Dendritic cell treated with granulocyte-macrophage colony-stimulating factor and Interleukin-4, amounts not matched to agents 40 ng/mL and 50 ng/mL, for 4 days (primary cell): Measurements from ENCODE around the gene FN3K.

Experiments used
- H3K27ac Mint-ChIP-seq: one replicate; pipeline ENCODE4 v1.8.0; 2022; ENCODE audit warnings: mild to moderate bottlenecking, mixed read lengths
- H3K27me3 Mint-ChIP-seq: one replicate; pipeline ENCODE4 v1.8.0; 2022; ENCODE audit warnings: mild to moderate bottlenecking, mixed read lengths
- H3K36me3 Mint-ChIP-seq: one replicate; pipeline ENCODE4 v1.8.0; 2022; ENCODE audit warnings: low read depth, mixed read lengths
- H3K4me1 Mint-ChIP-seq: one replicate; pipeline ENCODE4 v1.8.0; 2022; ENCODE audit warnings: low read depth, mixed read lengths
- H3K4me3 Mint-ChIP-seq: one replicate; pipeline ENCODE4 v1.8.0; 2022; ENCODE audit warnings: mild to moderate bottlenecking, moderate library complexity, mixed read lengths
- H3K9me3 Mint-ChIP-seq: one replicate; pipeline ENCODE4 v1.8.0; 2022; ENCODE audit warnings: mixed read lengths
- intact Hi-C: fragments of 100-400 bp; cut with micrococcal nuclease; formaldehyde crosslinking; loops from one replicate; pipeline ENCODE4 v1.15.0; 2022

Gene FN3K

DNA sequence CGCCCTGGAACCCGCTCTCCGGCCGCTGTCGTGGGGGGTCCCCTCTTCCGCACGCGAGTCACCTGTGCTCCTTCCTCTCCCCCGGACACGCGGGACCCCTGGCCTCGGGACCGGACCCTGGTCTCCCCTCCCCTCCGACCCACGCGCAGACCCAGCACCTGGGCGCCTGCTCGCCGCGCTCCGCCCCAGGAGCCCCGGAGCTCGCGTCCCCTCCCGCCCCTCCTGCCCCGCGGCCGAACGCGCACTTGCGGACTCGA is 37.7 kb upstream of the FN3K start:
- intact Hi-C loops = no loop called here
- Mint-ChIP-seq H3K27me3 (peaks cover 41% of the 10 kb centered on the region), H3K27ac (no peak overlapping the region), H3K4me3 (peak overlapping the region; percentile 78), H3K9me3 (peaks cover 13% of the 10 kb centered on the region), H3K36me3 (no peaks in the 10 kb centered on the region), H3K4me1 (peaks cover 17% of the 10 kb centered on the region)

DNA sequence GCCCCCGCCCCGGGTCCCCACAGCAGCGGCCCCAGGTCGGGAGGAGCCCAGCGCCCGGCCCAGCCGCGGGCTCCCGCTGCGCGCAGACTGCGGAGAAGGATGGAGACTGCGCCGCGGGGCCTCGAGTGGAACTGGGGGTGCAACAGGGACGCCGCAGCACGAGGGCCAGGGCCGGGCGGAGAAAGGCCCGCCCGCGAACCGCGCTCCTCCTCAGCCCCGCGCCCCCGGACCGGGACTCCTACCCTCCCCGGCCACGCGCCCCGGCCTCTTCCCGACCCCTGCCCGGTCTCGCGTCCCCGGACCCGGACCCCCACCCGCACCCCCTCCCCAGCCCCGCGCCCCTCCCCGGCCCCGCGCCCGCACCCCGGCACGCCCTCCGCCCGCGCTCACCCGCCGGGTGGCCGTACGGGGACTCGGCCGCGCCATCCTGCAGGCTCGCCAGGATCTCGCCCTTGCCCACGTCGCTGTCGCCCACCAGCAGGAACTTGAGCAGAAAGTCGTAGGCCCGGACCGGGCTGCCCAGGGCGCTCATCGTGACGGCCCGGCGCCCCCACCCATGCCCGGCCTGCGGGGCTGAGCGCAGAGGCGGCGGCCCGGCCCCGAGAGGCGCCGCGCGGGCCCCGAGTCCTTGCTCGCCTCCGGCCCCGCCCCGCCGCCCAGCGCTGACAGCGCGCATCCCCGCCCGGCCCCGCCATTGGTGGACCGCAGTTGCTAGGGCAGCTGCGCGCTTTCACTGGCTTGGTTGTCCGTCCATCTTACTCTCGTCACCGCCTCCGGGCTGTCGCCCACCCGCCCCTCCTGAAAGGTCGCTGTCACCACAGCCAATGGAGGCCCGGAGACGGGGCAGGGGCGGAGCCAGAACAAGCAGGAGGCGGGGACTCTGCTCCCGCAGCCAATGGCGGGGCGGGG is 37.1 kb upstream of the FN3K start, which contains the start of gene RAB40B:
RAB40B (minus strand) TSS at position 634 of the 909 bp plus-strand sequence; CDS start at position 532, 102 bp downstream.
- peaks cover 41% of the 10 kb centered on the region for H3K27me3 Mint-ChIP-seq
- peak within 1 kb of the TSS; percentile 39 for H3K27ac Mint-ChIP-seq
- H3K4me3 Mint-ChIP-seq = peak within 1 kb of the TSS; percentile 78
- peaks cover 17% of the 10 kb centered on the region for H3K4me1 Mint-ChIP-seq
- intact Hi-C loops = no loop called here
- peaks cover 13% of the 10 kb centered on the region for H3K9me3 Mint-ChIP-seq
- no peaks in the 10 kb centered on the region for H3K36me3 Mint-ChIP-seq

- peaks cover 13% of the 10 kb centered on the region for H3K9me3 Mint-ChIP-seq
- intact Hi-C loops = no loop called here
- peak overlapping the region; percentile 78 for H3K4me3 Mint-ChIP-seq
- no peaks in the 10 kb centered on the region for H3K36me3 Mint-ChIP-seq
- H3K4me1 Mint-ChIP-seq = peaks cover 17% of the 10 kb centered on the region
- H3K27me3 Mint-ChIP-seq = peaks cover 43% of the 10 kb centered on the region
- peak overlapping the region; percentile 39 for H3K27ac Mint-ChIP-seq
Observed at GRCh38 chr17:82698974-82699442, 36.4 kb upstream of the FN3K start.

DNA sequence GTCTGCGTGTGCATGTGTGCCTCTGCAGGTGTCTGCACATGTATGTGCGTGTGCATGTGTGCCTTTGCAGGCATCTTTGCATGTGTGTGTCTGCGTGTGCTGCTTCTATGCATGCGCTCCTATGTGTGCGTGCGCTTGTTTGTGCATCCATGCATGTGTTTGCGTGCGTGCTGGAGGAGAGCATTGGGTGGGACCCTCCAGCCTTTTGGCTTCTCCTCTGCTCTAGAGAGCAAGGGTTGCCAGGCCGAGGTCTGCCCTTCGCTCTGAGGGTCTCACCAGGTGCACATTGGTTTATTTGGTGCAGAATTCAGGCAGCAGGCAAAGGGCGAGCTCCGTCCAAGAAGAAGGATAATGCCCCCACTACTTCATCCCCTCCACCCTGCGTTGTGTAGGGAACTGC is 35.9 kb upstream of the FN3K start:
- H3K4me1 Mint-ChIP-seq = peaks cover 17% of the 10 kb centered on the region
- intact Hi-C loops = no loop called here
- peaks cover 8% of the 10 kb centered on the region for H3K9me3 Mint-ChIP-seq
- H3K36me3 Mint-ChIP-seq = no peaks in the 10 kb centered on the region
- H3K4me3 Mint-ChIP-seq = peak overlapping the region; percentile 78
- peaks cover 41% of the 10 kb centered on the region for H3K27me3 Mint-ChIP-seq
- peak overlapping the region; percentile 39 for H3K27ac Mint-ChIP-seq

- intact Hi-C loops = no loop called here
- no peak overlapping the region for H3K4me3 Mint-ChIP-seq
- no peaks in the 10 kb centered on the region for H3K9me3 Mint-ChIP-seq
- H3K4me1 Mint-ChIP-seq = peaks cover 13% of the 10 kb centered on the region
- no peaks in the 10 kb centered on the region for H3K36me3 Mint-ChIP-seq
- H3K27ac Mint-ChIP-seq = no peak overlapping the region
- peaks cover 20% of the 10 kb centered on the region for H3K27me3 Mint-ChIP-seq
Observed at GRCh38 chr17:82702231-82702927, 33.0 kb upstream of the FN3K start.

GRCh38 chr17:82703036-82703745 is 32.2 kb upstream of the FN3K start:
- Mint-ChIP-seq H3K4me3 (no peak overlapping the region), H3K9me3 (no peaks in the 10 kb centered on the region), H3K36me3 (no peaks in the 10 kb centered on the region), H3K4me1 (peaks cover 18% of the 10 kb centered on the region), H3K27me3 (peaks cover 13% of the 10 kb centered on the region), H3K27ac (no peak overlapping the region)
- intact Hi-C loops = no loop called here

DNA sequence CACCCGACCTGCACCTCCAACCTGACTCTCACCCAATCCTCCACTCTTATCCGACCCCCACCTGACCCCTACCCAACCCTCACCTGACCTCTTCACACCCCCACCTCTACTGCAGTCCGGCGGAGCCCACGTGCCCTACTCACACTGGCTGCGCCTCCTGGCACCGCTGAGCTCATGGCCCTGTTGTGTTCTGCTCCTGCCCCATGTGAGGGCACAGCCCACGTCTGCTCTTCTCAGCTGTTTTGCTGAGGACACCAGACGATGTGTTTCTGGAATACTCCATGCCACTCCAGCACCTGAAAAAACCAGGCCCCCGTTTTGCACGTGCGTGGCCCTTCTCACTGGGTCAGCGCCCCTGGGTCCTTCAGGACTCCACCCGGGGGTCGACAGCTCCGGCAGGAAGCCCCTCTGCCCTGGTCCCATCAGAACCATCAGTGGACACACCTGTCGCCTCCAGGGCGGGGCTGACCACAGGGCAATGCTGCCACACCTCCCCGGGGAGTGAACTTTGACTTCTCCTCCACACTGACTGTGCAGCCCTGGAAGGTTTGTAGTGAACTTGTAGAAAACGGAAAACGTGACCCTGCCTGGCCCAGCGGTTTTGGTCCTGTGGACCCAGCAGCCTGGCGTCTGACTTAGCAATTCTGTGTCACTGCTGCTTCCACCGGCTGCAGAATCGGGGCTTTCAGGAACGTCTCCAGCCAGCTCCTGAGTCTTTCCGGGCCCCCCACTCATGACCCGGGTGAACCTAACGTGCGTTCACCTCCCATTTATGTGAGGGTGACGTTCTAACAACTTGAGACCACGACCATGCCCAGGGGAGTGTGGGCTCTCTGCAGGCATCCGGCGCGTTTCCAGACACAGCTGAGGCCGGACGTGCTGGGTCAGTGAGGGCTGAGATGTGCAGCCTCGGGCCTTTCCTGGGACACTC is 31.2 kb upstream of the FN3K start:
- intact Hi-C loops = no loop called here
- H3K27ac Mint-ChIP-seq = peak overlapping the region; percentile 12
- H3K4me1 Mint-ChIP-seq = peaks cover 15% of the 10 kb centered on the region
- no peaks in the 10 kb centered on the region for H3K36me3 Mint-ChIP-seq
- H3K27me3 Mint-ChIP-seq = peaks cover 11% of the 10 kb centered on the region
- no peak overlapping the region for H3K4me3 Mint-ChIP-seq
- H3K9me3 Mint-ChIP-seq = no peaks in the 10 kb centered on the region

- Mint-ChIP-seq H3K4me3 (no peak overlapping the region), H3K9me3 (no peaks in the 10 kb centered on the region), H3K4me1 (peaks cover 9% of the 10 kb centered on the region), H3K27me3 (peaks cover 5% of the 10 kb centered on the region), H3K36me3 (no peaks in the 10 kb centered on the region), H3K27ac (no peak overlapping the region)
- intact Hi-C loops = no loop called here
Observed at GRCh38 chr17:82704886-82705285, 30.5 kb upstream of the FN3K start.

- Mint-ChIP-seq H3K27me3 (peaks cover 13% of the 10 kb centered on the region), H3K4me1 (peaks cover 9% of the 10 kb centered on the region), H3K9me3 (no peaks in the 10 kb centered on the region), H3K36me3 (no peaks in the 10 kb centered on the region), H3K4me3 (no peak overlapping the region), H3K27ac (no peak overlapping the region)
- intact Hi-C loops = no loop called here
Observed at GRCh38 chr17:82705756-82706155, 29.7 kb upstream of the FN3K start.

- Mint-ChIP-seq H3K9me3 (no peaks in the 10 kb centered on the region), H3K4me1 (peaks cover 9% of the 10 kb centered on the region), H3K4me3 (no peak overlapping the region), H3K36me3 (no peaks in the 10 kb centered on the region), H3K27me3 (peaks cover 10% of the 10 kb centered on the region), H3K27ac (no peak overlapping the region)
- intact Hi-C loops = no loop called here
Observed at GRCh38 chr17:82709024-82709675, 26.3 kb upstream of the FN3K start.

- no peaks in the 10 kb centered on the region for H3K36me3 Mint-ChIP-seq
- intact Hi-C loops = no loop called here
- H3K9me3 Mint-ChIP-seq = no peaks in the 10 kb centered on the region
- H3K4me1 Mint-ChIP-seq = peaks cover 9% of the 10 kb centered on the region
- H3K4me3 Mint-ChIP-seq = no peak overlapping the region
- peaks cover 10% of the 10 kb centered on the region for H3K27me3 Mint-ChIP-seq
- H3K27ac Mint-ChIP-seq = peak overlapping the region; percentile 26
Observed at GRCh38 chr17:82709676-82710498, 25.5 kb upstream of the FN3K start.

GRCh38 chr17:82710499-82711232 is 24.7 kb upstream of the FN3K start:
- Mint-ChIP-seq H3K27me3 (peaks cover 10% of the 10 kb centered on the region), H3K4me1 (peaks cover 9% of the 10 kb centered on the region), H3K4me3 (no peak overlapping the region), H3K9me3 (no peaks in the 10 kb centered on the region), H3K36me3 (no peaks in the 10 kb centered on the region), H3K27ac (peak overlapping the region; percentile 26)
- intact Hi-C loops = no loop called here
